SK-N-SH (cell line): ENCODE measurements around the gene RPL37A.

Experiments used
- CHD2 ChIP-seq: fragments of 150-350 bp; IDR thresholded peaks from 2 replicates; pipeline ENCODE4 v1.6.1; 2018; ENCODE audit warnings: low read length; ENCODE audit not compliant: partially characterized antibody
- CTCF ChIP-seq: fragments of 200-600 bp; sonication (generic); IDR thresholded peaks from 2 replicates; pipeline ENCODE4 v1.6.1; 2017; ENCODE audit warnings: antibody characterized with exemption, mild to moderate bottlenecking, moderate library complexity
- EP300 ChIP-seq, 2 experiments: IDR thresholded peaks; 2 replicates each; pipeline versions ENCODE4 v1.4.0 to v1.6.1; 2012; ENCODE audit warnings: borderline replicate concordance in 1 of 2, low read depth in 1 of 2, low read length in 1 of 2
- EZH2phosphoT487 ChIP-seq: fragments of 200-600 bp; sonication (generic); IDR thresholded peaks from 2 replicates; pipeline ENCODE4 v1.6.1; 2017; ENCODE audit warnings: low read depth, mixed run types, mild to moderate bottlenecking, antibody characterized with exemption, moderate library complexity, borderline replicate concordance
- FOXM1 ChIP-seq: IDR thresholded peaks from 2 replicates; pipeline ENCODE4 v1.4.0; 2012; ENCODE audit warnings: low read depth, mild to moderate bottlenecking
- JUND ChIP-seq: IDR thresholded peaks from 2 replicates; pipeline ENCODE4 v1.4.0; 2012
- MAX ChIP-seq: IDR thresholded peaks from 2 replicates; pipeline ENCODE4 v1.4.0; 2012; ENCODE audit warnings: low read depth
- MXI1 ChIP-seq: IDR thresholded peaks from 2 replicates; pipeline ENCODE4 v1.6.1; 2012; ENCODE audit warnings: mild to moderate bottlenecking, low read depth, low read length, improper control_type of control experiment
- RAD21 ChIP-seq: IDR thresholded peaks from 2 replicates; pipeline ENCODE4 v1.6.1; 2012; ENCODE audit warnings: mild to moderate bottlenecking, low read length
- RCOR1 ChIP-seq: fragments of 150-350 bp; IDR thresholded peaks from 2 replicates; pipeline ENCODE4 v1.6.1; 2017; ENCODE audit warnings: antibody characterized with exemption, low read length
- SMC3 ChIP-seq: IDR thresholded peaks from 2 replicates; pipeline ENCODE4 v1.6.1; 2012; ENCODE audit warnings: low read depth, low read length, improper control_type of control experiment
- TAF1 ChIP-seq: IDR thresholded peaks from 2 replicates; pipeline ENCODE4 v1.6.1; 2012; ENCODE audit warnings: low read depth, mild to moderate bottlenecking, low read length, moderate library complexity, borderline replicate concordance
- TCF12 ChIP-seq: IDR thresholded peaks from 2 replicates; pipeline ENCODE4 v1.4.0; 2012
- USF1 ChIP-seq: IDR thresholded peaks from 2 replicates; pipeline ENCODE4 v1.4.0; 2012; ENCODE audit warnings: low read depth, borderline replicate concordance

- TF ChIP-seq TAF1 (no peak), CTCF (no peak), SMC3 (no peak), JUND (no peak), MAX (no peak), TCF12 (no peak), USF1 (no peak), MXI1 (no peak), RCOR1 (no peak), EZH2phosphoT487 (no peak), EP300 (IDR thresholded peaks at IDR 0.05; ENCODE audit: borderline replicate concordance in 1 of 2, low read depth in 1 of 2, low read length in 1 of 2) (no peak), RAD21 (no peak), CHD2 (no peak), FOXM1 (no peak)
Measured at GRCh38 chr2:216473187-216473586, 25.5 kb upstream of the RPL37A start.
